K562 (cell line): ENCODE data around the gene PABPC1L. TPM values are rescaled to one million over a fixed set of nuclear protein-coding genes. Genes with fewer than 3 reads are reported as not detected.

Source experiments
- ARID4B ChIP-seq: sonication (generic); formaldehyde crosslinking; IDR thresholded peaks from 2 replicates; pipeline ENCODE4 v1.8.0; 2022; ENCODE audit warnings: mild to moderate bottlenecking, missing genetic modification reagents
- BCL6 ChIP-seq: fragments of 250-450 bp; sonication (Bioruptor Pico); IDR thresholded peaks from 2 replicates; pipeline ENCODE4 v1.4.0; 2020
- BMI1 ChIP-seq: fragments of 150-350 bp; IDR thresholded peaks from 2 replicates; pipeline ENCODE4 v1.6.1; 2014; ENCODE audit warnings: low read length
- CBX2 ChIP-seq: fragments of 200-600 bp; sonication (generic); IDR thresholded peaks from one replicate; pipeline ENCODE4 v1.6.1; 2012; ENCODE audit warnings: mild to moderate bottlenecking, low read length, inconsistent platforms; ENCODE audit not compliant: insufficient read depth, poor library complexity, severe bottlenecking
- CEBPG ChIP-seq, 3 experiments: fragments of 200-800 bp in 1 of 3; sonication (Bioruptor generic) in 1 of 3; sonication (generic) in 1 of 3; formaldehyde crosslinking in 1 of 3; IDR thresholded peaks in 2 of 3; conservative IDR thresholded peaks in 1 of 3; 2 replicates each; pipeline versions ENCODE4 v1.6.1 to v1.8.0; 2016 to 2022; ENCODE audit warnings: missing compliant biosample characterization in 2 of 3, missing genetic modification characterization in 2 of 3, mild to moderate bottlenecking in 1 of 3, missing genetic modification reagents in 1 of 3
- DNMT1 ChIP-seq: fragments of 450-650 bp; IDR thresholded peaks from 2 replicates; pipeline ENCODE4 v1.6.1; 2016; ENCODE audit warnings: antibody characterized with exemption, mild to moderate bottlenecking
- ETV5 ChIP-seq: sonication (generic); formaldehyde crosslinking; IDR thresholded peaks from 2 replicates; pipeline ENCODE4 v1.4.0; 2020; ENCODE audit warnings: low read depth, mild to moderate bottlenecking, missing genetic modification reagents
- HIVEP1 ChIP-seq: fragments of 250-450 bp; sonication (Bioruptor Pico); IDR thresholded peaks from 2 replicates; pipeline ENCODE4 v1.4.0; 2020; ENCODE audit warnings: mild to moderate bottlenecking
- JUN ChIP-seq, 2 experiments: sonication (generic) in 1 of 2; formaldehyde crosslinking in 1 of 2; IDR thresholded peaks; 2 replicates each; pipeline versions ENCODE4 v1.6.1 to v1.8.0; 2012 to 2022; ENCODE audit warnings: borderline replicate concordance in 2 of 2, mild to moderate bottlenecking in 2 of 2, improper control_type of control experiment in 1 of 2, low read depth in 1 of 2, low read length in 1 of 2, missing genetic modification reagents in 1 of 2
- NKRF ChIP-seq: fragments of 450-650 bp; IDR thresholded peaks from 2 replicates; pipeline ENCODE4 v1.6.1; 2016; ENCODE audit warnings: borderline replicate concordance
- PHF20 ChIP-seq: fragments of 450-650 bp; IDR thresholded peaks from 2 replicates; pipeline ENCODE4 v1.6.1; 2018; ENCODE audit not compliant: partially characterized antibody
- SMARCA4 ChIP-seq: fragments of 450-650 bp; IDR thresholded peaks from 2 replicates; pipeline ENCODE4 v1.6.1; 2016
- SNIP1 ChIP-seq: fragments of 450-650 bp; IDR thresholded peaks from 2 replicates; pipeline ENCODE4 v1.7.1; 2017; ENCODE audit warnings: low read depth, mild to moderate bottlenecking
- SRSF3 ChIP-seq: fragments of 200-400 bp; formaldehyde crosslinking; IDR thresholded peaks from 2 replicates; pipeline ENCODE4 v1.6.1; 2016; ENCODE audit warnings: mild to moderate bottlenecking, low read length, moderate library complexity; ENCODE audit not compliant: insufficient read depth
- ZFX ChIP-seq: sonication (generic); formaldehyde crosslinking; IDR thresholded peaks from 2 replicates; pipeline ENCODE4 v1.8.0; 2022; ENCODE audit warnings: mild to moderate bottlenecking, missing genetic modification reagents, moderate library complexity
- ZNF175 ChIP-seq: fragments of 200-800 bp; sonication (Bioruptor generic); IDR thresholded peaks from 2 replicates; pipeline ENCODE4 v1.6.1; 2016; ENCODE audit warnings: low read depth, mild to moderate bottlenecking, missing genetic modification characterization, missing compliant biosample characterization
- ZNF23 ChIP-seq: fragments of 250-450 bp; sonication (Bioruptor Pico); IDR thresholded peaks from 2 replicates; pipeline ENCODE4 v1.4.0; 2020; ENCODE audit warnings: mild to moderate bottlenecking
- ZNF277 ChIP-seq: fragments of 250-450 bp; sonication (Bioruptor Pico); IDR thresholded peaks from 2 replicates; pipeline ENCODE4 v1.8.0; 2022; ENCODE audit warnings: inconsistent platforms, mild to moderate bottlenecking, moderate library complexity, borderline replicate concordance
- ZNF830 ChIP-seq: fragments of 250-450 bp; sonication (Bioruptor Pico); IDR thresholded peaks from 2 replicates; pipeline ENCODE4 v1.5.0; 2021; ENCODE audit warnings: mild to moderate bottlenecking
- polyA plus RNA-seq, 8 experiments: library from polyadenylated mRNA; depleted of rRNA in 4 of 8; stranded (reverse) in 5 of 8; unstranded in 3 of 8; fragments of >200 nt; fragmentation: Nextera tagmentation in 2 of 8; fragmentation: Illumina TruSeq in 1 of 8; extraction: Ambion mirVana in 2 of 8; extraction: Trizol in 1 of 8; gene quantifications; 2 replicates each; pipeline versions ENCODE4 v1.2.1 to v1.2.3, GENCODE V29; 2011 to 2014; ENCODE audit warnings: inconsistent platforms in 1 of 8, missing spikeins in 1 of 8
- total RNA-seq, 7 experiments: library from RNA; depleted of rRNA in 6 of 7; stranded (reverse); fragments of >200 nt in 6 of 7; fragmentation: Illumina TruSeq in 2 of 7; extraction: Trizol in 2 of 7; gene quantifications; 2 replicates each; pipeline versions ENCODE4 v1.2.1 to v1.2.3, GENCODE V29; 2011 to 2021; ENCODE audit warnings: low replicate concordance in 1 of 7

Gene PABPC1L
- total and polyA plus RNA-seq, 9 of the 15 experiments (the other 6 are each of a cell fraction or from before 2014, with no cell fraction given): 6.0 to 90.3 (median 15.8) TPM

GRCh38 chr20:44909872-44910689, at the start of gene PABPC1L (continued):
- no peak for TF ChIP-seq JUN (IDR thresholded peaks at IDR 0.05; ENCODE audit: borderline replicate concordance, low read depth, low read length)
- 0 out of 2 replicates have a peak, but pooled peaks have one; percentile 42 for TF ChIP-seq JUN (CRISPR knock-in tag; IDR thresholded peaks at IDR 0.05; ENCODE audit: borderline replicate concordance)
- peak; percentile 62 for TF ChIP-seq ZFX (CRISPR knock-in tag)
- no peak for TF ChIP-seq SMARCA4
- TF ChIP-seq ZNF175 (CRISPR knock-in tag): peak; percentile 68
- 0 out of 2 replicates have a peak, but pooled peaks have one; percentile 21 for TF ChIP-seq SRSF3
- TF ChIP-seq SNIP1: no peak
- TF ChIP-seq ZNF830: peak; percentile 62; the same call in 1 of the 2 replicates
- peak; percentile 86 for TF ChIP-seq ARID4B
- TF ChIP-seq BCL6 (CRISPR knock-in tag): no peak
- TF ChIP-seq ZNF277 (CRISPR knock-in tag): no peak
- TF ChIP-seq HIVEP1 (CRISPR knock-in tag): no peak
- peak; percentile 68 for TF ChIP-seq ETV5 (CRISPR knock-in tag)
- TF ChIP-seq ZNF23 (CRISPR knock-in tag): no peak
- peak; percentile 90 for TF ChIP-seq NKRF
- peak; percentile 46 for TF ChIP-seq PHF20
- peak; percentile 41; the same call in 1 of the 2 replicates for TF ChIP-seq CEBPG (CRISPR knock-in tag; IDR thresholded peaks at IDR 0.05)
- no peak for TF ChIP-seq CEBPG (tag; conservative IDR thresholded peaks at IDR 0.05 in 1 of 2, IDR thresholded peaks at IDR 0.05 in 1 of 2)
- TF ChIP-seq BMI1: no peak
- TF ChIP-seq DNMT1: no peak
- no peak for TF ChIP-seq CBX2
